Calu3 (cell line): ENCODE measurements around the gene LBP. TPM values are rescaled to one million over a fixed set of nuclear protein-coding genes. Genes with fewer than 3 reads are reported as not detected.

Source experiments
- BruUV-seq: library from RNA; stranded (reverse); fragments of 400-500 nt; replicated peaks from 2 replicates; lab custom pipeline; 2021; lab: Mats Ljungman, UMichigan
- CTCF ChIA-PET: fragments of 300-600 bp; sonication (Branson Sonifier 250); formaldehyde crosslinking; loops from one replicate; lab custom pipeline; 2022; ENCODE audit warnings: antibody characterized with exemption; lab: Charles Lee
- DNase-seq: peaks from one replicate; pipeline ENCODE4 v3.0.0; 2022
- H3K27ac Mint-ChIP-seq: one replicate; pipeline ENCODE4 v1.8.0; 2022; ENCODE audit warnings: mixed read lengths; ENCODE audit not compliant: unreplicated experiment
- H3K27me3 Mint-ChIP-seq: one replicate; pipeline ENCODE4 v1.8.0; 2022; ENCODE audit warnings: mixed read lengths; ENCODE audit not compliant: unreplicated experiment
- H3K36me3 Mint-ChIP-seq: one replicate; pipeline ENCODE4 v1.8.0; 2022; ENCODE audit warnings: mild to moderate bottlenecking, moderate library complexity, mixed read lengths; ENCODE audit not compliant: insufficient read depth, unreplicated experiment
- H3K4me1 Mint-ChIP-seq: one replicate; pipeline ENCODE4 v1.8.0; 2022; ENCODE audit warnings: mild to moderate bottlenecking, low read depth, mixed read lengths; ENCODE audit not compliant: unreplicated experiment
- H3K4me3 Mint-ChIP-seq: one replicate; pipeline ENCODE4 v1.8.0; 2022; ENCODE audit warnings: mild to moderate bottlenecking, low read depth, moderate library complexity, mixed read lengths; ENCODE audit not compliant: unreplicated experiment
- H3K9me3 Mint-ChIP-seq: one replicate; pipeline ENCODE4 v1.8.0; 2022; ENCODE audit warnings: low read depth, mixed read lengths; ENCODE audit not compliant: unreplicated experiment
- CTCF ChIP-seq: fragments of 200-600 bp; IDR thresholded peaks from one replicate; pipeline ENCODE4 v1.8.0; 2022; ENCODE audit warnings: antibody characterized with exemption; ENCODE audit not compliant: unreplicated experiment
- intact Hi-C: fragments of 100-400 bp; cut with micrococcal nuclease; formaldehyde crosslinking; loops from one replicate; pipeline ENCODE4 v1.10.0; 2022; ENCODE audit not compliant: unreplicated experiment
- total RNA-seq: library from RNA; stranded (reverse); gene quantifications from 2 replicates; pipeline ENCODE4 v1.2.3, GENCODE V29; 2022

The LBP gene
- total RNA-seq, 1 experiment from 2014 or later = not detected

GRCh38 chr20:38350879-38351775 lies 4.8 kb downstream of the LBP start:
- Mint-ChIP-seq H3K27me3 (peaks cover 58% of the 10 kb centered on the region), H3K36me3 (no peaks in the 10 kb centered on the region), H3K27ac (no peak overlapping the region), H3K9me3 (no peaks in the 10 kb centered on the region), H3K4me1 (no peaks in the 10 kb centered on the region), H3K4me3 (no peak overlapping the region)
- no peak for TF ChIP-seq CTCF
- no TSS peak for BruUV-seq
- CTCF ChIA-PET = no interaction called here
- intact Hi-C loops = no loop called here
- no peak for DNase-seq

GRCh38 chr20:38353316-38353715 lies 7.0 kb downstream of the LBP start:
- BruUV-seq = no TSS peak
- no peaks in the 10 kb centered on the region for H3K36me3 Mint-ChIP-seq
- CTCF ChIA-PET = interaction anchor here (0.6 to 1.9 kb wide), 5 partner anchors 9 to 366 kb away, joined by 3 to 9 read pairs (median 4); no protein-coding TSS in a partner anchor
- H3K4me1 Mint-ChIP-seq = no peaks in the 10 kb centered on the region
- TF ChIP-seq CTCF = no peak
- intact Hi-C loops = no loop called here
- no peaks in the 10 kb centered on the region for H3K9me3 Mint-ChIP-seq
- no peak overlapping the region for H3K27ac Mint-ChIP-seq
- no peak overlapping the region for H3K4me3 Mint-ChIP-seq
- H3K27me3 Mint-ChIP-seq = peaks cover 62% of the 10 kb centered on the region
- DNase-seq = no peak

- Mint-ChIP-seq H3K27me3 (peaks cover 59% of the 10 kb centered on the region), H3K4me1 (no peaks in the 10 kb centered on the region), H3K9me3 (no peaks in the 10 kb centered on the region), H3K27ac (no peak overlapping the region), H3K4me3 (no peak overlapping the region), H3K36me3 (no peaks in the 10 kb centered on the region)
- CTCF ChIA-PET = interaction anchor here (0.6 to 1.9 kb wide), 2 partner anchors 30 to 361 kb away, joined by 3 to 4 read pairs; no protein-coding TSS in a partner anchor
- DNase-seq = no peak
- TF ChIP-seq CTCF = no peak
- no TSS peak for BruUV-seq
- intact Hi-C loops = no loop called here
Measured at GRCh38 chr20:38354227-38354626, 7.9 kb downstream of the LBP start.

GRCh38 chr20:38355161-38356012 lies 9.1 kb downstream of the LBP start:
- no peak for DNase-seq
- no peak overlapping the region for H3K27ac Mint-ChIP-seq
- CTCF ChIA-PET = interaction anchor here (0.9 to 1.6 kb wide), 2 partner anchors 9 to 18 kb away, joined by 3 to 5 read pairs; no protein-coding TSS in a partner anchor

More at GRCh38 chr20:38355161-38356012, 9.1 kb downstream of the LBP start:
- Mint-ChIP-seq H3K27me3 (peaks cover 47% of the 10 kb centered on the region), H3K9me3 (no peaks in the 10 kb centered on the region), H3K4me3 (no peak overlapping the region), H3K36me3 (no peaks in the 10 kb centered on the region), H3K4me1 (no peaks in the 10 kb centered on the region)
- no TSS peak for BruUV-seq
- TF ChIP-seq CTCF = no peak
- intact Hi-C loops = no loop called here
